ENCODE measurements around the gene GPR132.

GPR132 gene

DNA sequence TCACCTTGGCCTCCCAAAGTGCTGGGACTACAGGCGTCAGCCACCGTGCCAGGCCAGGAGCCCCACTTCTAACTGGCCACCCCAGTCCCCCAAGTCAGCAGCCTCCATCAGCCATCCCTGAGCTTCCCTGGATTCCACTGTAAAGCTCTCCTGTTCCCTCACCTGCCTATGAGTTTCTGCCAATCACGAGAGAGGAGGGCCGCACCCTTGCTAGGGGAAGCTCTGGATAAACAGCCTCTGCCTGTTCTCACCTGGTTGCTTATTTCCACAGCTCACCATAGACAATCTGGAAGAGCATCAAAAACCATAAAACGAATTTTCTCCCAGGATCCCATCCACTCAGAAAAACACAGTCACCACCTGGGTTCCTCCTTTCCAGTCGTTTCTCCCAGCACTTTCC, 49.3 kb downstream of the GPR132 start:
- no peak for DNase-seq

DNA sequence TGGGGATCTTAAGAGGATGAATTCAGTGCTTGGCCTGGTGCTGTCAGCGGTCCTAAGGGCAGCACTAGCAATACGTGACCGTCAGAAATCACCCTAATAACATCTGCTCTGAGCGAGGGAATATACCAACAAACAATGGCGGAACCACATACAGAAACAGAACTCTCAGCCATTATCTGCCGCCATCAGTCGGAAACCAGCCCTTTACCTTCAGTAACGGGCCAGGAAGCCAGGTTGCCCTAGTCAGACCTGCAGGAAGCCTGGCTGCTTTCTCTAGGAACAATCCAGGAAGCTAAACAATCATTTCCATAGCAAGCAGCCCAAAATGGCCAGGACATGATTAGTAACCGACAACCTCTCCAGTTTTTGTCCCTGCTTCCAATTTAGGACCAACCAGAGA, 50.0 kb downstream of the GPR132 start:
- no peak for DNase-seq

DNA sequence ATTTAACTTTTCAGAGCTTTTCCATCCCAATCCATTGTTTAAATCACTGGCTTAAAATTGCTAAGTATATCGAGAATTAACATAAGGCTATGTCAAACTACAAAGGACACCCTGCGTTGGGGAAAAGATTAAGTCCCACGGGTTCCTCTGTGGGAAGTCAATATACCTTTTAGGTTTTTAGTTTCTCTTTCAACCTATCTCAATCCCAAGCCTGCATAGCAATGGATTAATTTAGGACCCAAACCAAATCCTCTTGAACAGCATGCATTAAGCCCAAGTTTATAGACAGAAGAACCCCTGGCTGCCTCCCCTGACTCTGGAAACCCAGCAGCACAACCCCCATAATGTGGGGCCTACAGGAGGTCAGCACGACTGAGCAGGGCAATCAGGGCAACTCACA, 50.6 kb downstream of the GPR132 start:
- DNase-seq = no peak

DNA sequence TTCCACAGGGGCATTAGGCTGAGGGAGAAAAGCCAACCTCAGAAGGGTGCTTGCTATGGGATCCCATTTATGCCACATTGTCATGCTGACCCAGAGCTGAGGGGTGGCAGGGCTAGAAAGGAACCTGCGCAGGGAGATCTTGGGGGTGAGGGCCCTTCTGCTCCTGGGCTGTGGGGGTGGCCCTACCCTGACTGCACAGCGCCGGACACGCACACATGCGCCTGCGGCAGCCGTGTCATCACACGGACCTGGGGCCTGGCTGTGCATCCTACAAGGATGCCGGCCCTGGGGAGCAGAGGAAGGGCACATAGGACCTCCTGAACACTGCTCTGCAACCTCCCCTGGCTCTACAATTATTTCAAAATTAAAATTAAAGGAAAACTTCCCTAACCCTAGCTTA, 51.2 kb downstream of the GPR132 start:
- no peak for DNase-seq

DNA sequence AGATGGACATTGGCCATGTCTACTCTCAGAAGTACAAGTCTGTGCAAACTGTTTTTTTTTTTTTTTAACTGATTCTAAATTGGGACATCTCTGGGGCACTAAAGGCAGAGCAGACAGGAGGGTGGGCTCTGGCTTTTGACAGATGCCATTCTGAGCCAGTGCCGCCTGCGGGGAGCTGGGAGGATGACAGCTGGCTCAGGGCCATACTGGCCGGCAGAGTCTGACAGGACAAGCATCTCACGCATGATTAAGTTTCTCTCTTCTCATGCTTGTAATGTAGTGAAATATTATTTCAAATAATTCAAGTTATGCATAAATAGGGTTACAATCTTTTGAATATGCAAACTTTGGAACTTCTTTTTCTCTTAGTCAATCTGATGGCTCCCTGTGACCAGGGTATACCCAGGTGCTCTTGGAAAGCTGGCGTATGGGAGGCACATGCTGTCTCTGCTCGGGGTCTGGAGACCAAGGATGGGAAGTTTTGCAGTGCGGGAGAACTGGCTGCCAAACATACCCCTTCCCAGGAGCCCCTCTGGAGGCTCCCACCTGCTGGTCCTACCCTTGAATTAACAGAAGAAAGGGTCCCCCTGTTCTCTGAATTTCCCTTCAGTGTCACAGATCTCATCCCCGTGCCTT, 52.0 kb downstream of the GPR132 start:
- no peak for DNase-seq

DNA sequence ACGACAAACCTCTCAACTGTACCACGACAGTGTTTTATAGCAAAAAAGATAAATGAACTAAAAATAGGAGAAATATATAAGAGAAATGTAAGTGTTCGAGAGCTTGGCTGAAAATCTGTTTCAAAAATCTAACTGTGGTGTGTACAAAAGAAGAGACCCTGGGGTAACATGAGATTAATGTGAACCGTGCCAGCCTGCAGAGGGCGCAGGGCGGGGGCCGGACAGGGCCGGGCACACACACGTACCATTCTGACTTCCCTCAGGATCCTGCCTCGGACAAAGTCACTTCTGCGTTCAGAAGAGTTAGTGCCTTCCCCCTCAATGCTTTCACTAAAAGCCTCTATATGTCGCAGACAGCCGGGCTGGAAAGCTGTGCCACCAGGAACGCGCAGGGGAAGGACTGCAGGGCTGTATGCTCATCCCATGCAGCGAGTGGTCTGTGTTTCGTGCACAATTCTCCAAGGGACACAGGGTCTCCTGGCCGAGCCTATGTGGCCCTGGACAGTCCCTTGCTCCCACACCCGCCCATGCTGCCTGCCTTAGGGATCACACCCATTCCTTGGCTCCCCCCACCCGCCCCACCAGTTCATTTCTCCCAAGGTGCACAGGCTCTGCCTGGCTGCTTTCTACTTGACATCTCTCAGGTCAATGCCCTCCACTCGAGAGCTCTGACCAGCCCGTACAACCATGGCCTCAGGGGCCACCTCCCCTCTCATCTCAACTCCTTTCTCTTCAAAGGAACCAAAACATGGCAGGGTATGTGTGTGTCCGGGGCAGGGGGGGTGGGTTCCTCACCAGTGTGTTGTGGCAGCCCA, 52.9 kb downstream of the GPR132 start:
- DNase-seq = no peak

DNA sequence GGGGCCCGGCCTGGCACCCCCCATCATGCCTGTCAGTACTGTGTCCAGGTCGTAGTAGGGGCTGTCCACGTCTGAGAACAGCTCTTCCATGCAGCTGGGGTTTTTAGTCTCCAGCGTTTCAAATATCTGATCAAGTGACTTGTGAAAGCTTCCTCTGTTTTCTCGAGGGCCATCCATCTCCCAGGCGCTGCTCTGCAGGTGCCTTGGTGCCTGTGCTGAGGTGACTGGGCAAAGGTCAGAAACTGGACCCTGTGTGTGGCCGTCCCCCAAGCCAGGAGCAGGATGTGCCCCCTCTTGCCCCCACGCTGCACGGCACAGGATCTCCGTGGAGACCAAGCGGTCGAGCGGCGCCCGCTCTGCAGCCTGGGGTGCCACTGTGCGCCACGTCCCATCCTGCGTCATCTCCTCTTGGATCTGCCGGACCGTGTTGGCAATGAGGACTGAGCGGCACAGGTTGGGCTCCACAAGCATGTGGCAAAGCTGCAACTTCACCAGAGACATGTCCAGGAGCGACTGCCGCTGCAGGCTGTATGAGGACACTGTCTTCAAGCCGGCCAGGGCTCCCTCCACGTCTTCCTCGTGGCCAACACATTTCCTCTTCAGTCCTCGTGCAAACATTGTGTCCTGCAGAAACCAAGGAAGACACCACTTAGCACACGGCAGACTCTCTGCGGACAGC, 53.8 kb downstream of the GPR132 start:
- DNase-seq = no peak

DNA sequence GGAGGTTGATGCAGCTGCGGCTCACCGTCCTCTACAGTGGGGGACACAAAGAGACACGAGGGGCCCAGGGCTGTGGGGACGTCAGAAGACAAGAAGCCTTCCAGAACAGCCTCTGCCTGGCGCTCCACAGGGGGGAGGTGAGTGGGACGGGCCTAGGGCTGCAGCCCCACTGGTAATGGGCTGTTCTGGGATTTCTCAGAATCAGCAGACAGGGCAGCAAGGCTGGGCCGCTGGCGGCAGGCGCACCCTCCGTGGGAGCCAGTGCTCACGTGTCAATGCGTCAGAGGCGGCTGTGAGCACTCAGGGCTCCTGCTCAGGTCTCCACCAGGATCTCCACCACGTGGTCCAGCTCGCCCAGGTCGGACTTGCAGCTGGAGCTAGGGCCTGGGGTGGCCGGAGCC, 54.3 kb downstream of the GPR132 start:
- no peak for DNase-seq

DNA sequence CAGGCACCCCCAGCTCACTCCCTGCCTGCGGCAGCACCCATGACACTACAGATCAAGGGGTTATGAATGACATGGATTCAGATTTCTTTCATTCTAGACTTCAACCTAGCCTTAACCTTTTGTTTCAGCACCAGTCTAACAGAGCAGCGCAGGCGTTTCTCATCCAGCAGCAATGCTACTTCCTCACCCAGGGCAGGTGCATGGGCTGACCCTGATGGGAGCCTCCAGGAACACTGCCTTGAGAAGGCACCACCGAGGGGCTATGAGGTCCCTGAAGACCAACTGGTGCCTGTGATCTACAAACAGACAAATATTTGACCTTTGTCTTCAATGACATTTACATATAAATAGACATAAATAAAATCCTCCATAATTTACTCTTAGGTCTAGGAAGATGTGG, 55.1 kb downstream of the GPR132 start:
- DNase-seq = no peak

DNA sequence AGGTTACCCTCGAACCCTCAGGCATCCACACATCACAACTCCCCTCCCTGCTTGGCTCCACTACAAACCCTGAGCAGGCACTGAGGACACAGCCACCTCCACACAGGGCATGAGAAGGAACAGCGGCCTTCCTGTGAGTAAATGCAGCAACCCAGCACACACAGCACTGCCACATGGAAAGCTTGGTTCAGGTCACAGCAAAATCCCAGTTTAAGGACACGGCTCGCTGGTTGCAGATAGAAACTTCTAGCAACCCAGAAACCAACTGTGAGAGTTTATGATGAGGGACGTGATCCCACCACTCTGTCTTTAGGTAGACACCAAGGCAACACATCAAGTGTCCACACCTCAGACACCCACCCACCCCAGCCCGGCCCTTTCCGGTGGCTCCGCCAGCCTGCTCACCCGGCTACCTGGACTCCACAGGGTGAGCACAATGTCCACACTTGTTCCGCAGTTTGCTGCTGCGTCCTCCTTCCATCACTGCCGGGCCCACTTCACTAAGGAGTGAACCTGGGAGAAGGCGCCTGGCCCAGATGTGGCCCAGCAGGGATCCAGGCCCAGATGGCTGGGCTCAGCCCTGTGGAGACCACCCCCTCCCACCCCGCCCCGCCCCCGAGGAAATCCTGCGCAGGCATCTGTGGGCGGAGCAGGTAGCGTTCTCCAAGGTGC, 57.5 kb downstream of the GPR132 start:
- no peak for DNase-seq

DNA sequence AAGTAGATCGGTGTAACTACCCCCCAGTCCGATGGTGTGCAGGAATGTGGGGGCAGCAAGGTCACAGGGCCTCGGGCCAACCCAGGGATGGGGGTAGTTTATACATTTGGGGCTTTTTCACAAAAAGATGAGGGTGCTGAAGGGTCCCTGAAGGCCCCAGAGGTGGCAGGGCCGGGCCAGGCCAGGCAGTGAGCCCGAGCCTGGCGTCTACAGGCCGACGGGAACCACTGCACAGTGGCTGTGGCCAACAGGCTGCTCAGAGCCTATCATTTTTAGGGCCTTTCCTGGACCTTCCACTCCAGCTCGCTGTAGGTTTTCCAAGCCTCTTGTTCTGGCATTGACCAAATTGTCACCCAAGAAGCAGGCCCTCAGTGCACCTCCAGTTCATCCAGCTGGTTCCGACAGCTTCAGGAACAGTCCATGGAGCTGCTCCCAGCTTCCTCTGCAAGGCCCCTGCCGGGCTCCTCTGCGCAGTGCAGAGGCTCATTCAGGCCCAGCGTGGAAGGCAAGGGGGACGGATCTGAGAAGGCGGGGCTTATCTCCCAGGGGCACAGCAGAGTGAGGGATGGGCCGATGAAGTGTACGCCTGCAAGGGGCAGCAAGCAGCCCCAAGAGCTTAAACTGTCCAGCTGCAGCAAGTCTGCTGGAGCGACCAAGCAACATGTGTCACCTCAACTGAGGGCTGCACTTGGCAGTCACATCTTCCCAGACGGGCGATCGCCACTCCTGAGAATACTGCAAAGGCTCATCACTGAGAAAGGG, 58.2 kb downstream of the GPR132 start:
- no peak for DNase-seq

DNA sequence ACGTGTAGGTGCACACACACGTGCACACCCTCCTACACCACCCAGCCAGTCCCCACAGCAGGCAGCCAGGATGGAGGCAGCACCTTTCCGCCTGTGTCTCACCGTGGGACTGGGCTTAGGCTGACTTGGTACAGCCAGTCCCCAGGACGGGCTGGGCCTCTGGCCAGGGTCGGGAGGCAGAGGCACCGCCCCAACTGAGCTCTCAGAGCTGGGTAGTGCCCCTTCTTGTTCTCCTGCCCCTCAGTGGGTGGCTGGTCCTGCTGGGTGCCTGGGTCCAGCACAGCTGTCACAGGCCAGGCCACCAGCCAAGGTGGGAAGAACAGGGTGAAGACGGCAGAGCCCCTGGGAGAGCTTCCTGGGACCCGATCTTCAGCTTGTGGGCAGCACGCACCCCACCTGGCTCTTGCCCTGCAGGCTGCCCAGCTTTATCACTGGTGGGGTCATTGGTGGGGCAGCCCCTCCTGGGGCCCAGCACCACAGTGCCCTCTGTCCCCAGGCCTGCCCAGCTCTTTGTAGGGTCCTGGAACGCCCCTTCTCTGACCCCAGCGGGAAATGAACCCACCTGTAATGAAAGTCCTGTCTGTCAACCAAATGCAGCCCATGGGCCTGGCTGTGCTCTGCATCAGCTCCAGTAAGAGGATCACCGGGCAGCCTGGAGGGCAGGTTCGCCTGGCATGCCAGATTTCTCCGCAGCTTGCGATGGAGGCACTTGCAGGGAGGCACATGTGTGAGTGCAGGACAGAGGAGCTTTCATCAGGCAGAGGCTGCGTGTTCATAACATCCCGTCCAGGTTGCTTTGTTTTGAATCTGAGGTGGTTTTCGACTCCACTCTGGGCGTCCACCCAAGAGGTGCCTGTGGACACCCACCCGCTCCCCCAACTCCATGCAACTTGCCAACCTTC, 59.0 kb downstream of the GPR132 start:
- no peak for DNase-seq

DNA sequence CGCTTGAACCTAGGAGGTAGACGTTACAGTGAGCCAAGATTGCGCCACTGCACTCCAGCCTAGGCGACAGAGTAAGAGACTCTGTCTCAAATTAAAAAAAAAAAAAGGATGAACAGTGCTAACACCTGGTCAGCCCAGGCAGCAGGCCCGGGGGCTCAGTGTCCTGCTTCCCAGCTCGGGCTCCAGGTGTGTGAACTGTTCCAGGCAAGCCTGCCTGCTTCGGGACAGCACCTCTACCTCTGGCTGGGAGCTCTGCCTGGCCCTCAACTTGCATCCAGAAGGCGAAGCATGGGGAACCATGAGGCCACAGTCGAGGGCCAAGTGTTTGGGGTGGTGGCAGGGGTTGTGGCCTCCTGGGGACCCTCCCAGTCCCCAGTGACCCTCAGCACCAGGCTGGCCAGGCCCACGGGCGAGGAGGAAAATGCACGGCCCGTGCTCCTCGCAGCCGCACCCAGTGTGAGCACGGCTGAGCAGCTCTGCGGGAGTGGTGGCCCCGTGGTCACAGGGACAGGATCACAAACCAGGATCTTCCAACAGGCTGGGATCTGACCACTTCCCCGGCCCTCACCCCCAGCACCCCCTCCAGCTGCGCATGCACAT, 59.8 kb downstream of the GPR132 start:
- no peak for DNase-seq
